GM12801 (cell line): Measurements from ENCODE around the gene BRD1.

Source experiments
- CTCF ChIP-seq: IDR thresholded peaks from one replicate; pipeline ENCODE4 v1.5.1; 2011; ENCODE audit warnings: control low read depth; ENCODE audit not compliant: insufficient read length; ENCODE audit errors: extremely low read depth

BRD1 gene

GRCh38 chr22:49746065-49746464 lies 81.6 kb downstream of the BRD1 start:
- no peak for TF ChIP-seq CTCF

- no peak for TF ChIP-seq CTCF
These were observed 87.4 kb downstream of the BRD1 start for GRCh38 chr22:49740242-49740641.

- TF ChIP-seq CTCF: no peak
These were observed 88.5 kb downstream of the BRD1 start for GRCh38 chr22:49739138-49739537.

GRCh38 chr22:49738566-49738965 lies 89.1 kb downstream of the BRD1 start:
- no peak for TF ChIP-seq CTCF

- TF ChIP-seq CTCF: no peak
These were observed 89.7 kb downstream of the BRD1 start for GRCh38 chr22:49738006-49738405.

GRCh38 chr22:49737101-49737551 lies 90.5 kb downstream of the BRD1 start:
- TF ChIP-seq CTCF: no peak

GRCh38 chr22:49736538-49736937 lies 91.1 kb downstream of the BRD1 start:
- TF ChIP-seq CTCF: no peak

- no peak for TF ChIP-seq CTCF
These were observed 91.7 kb downstream of the BRD1 start for GRCh38 chr22:49735901-49736421.
